WTC11 (cell line): Measurements from ENCODE around the gene IL36B. TPM values are rescaled to one million over a fixed set of nuclear protein-coding genes. Genes with fewer than 3 reads are reported as not detected.

Experiments used
- ATAC-seq: fragments of 200-7000 bp; cut with Tn5 transposase; 2 replicates; pipeline ENCODE4 v1.10.0; 2021; ENCODE audit warnings: mild to moderate bottlenecking, moderate library complexity
- CTCF ChIA-PET: fragments of 300-600 bp; sonication (Branson Sonifier 250); formaldehyde crosslinking; loops from one replicate; lab custom pipeline; 2021; ENCODE audit warnings: antibody characterized with exemption; lab: Charles Lee
- POLR2A ChIA-PET: fragments of 350-600 bp; sonication (Branson Sonifier 250); formaldehyde crosslinking; loops from one replicate; lab custom pipeline; 2021; ENCODE audit warnings: antibody characterized with exemption; lab: Charles Lee
- DNase-seq: peaks from one replicate; pipeline ENCODE4 v3.0.0; 2021; ENCODE audit warnings: low spot score
- H3K27ac Mint-ChIP-seq: 2 replicates; pipeline ENCODE4 v1.8.0; 2021; ENCODE audit warnings: mixed read lengths
- H3K27me3 Mint-ChIP-seq: 2 replicates; pipeline ENCODE4 v1.8.0; 2021; ENCODE audit warnings: low read depth, mild to moderate bottlenecking, moderate library complexity, mixed read lengths
- H3K36me3 Mint-ChIP-seq: 2 replicates; pipeline ENCODE4 v1.8.0; 2021; ENCODE audit warnings: mixed read lengths
- H3K4me1 Mint-ChIP-seq: 2 replicates; pipeline ENCODE4 v1.8.0; 2022; ENCODE audit warnings: mixed read lengths
- H3K4me3 Mint-ChIP-seq: 2 replicates; pipeline ENCODE4 v1.8.0; 2021; ENCODE audit warnings: mild to moderate bottlenecking, moderate library complexity, mixed read lengths
- H3K9me3 Mint-ChIP-seq: 2 replicates; pipeline ENCODE4 v1.8.0; 2021; ENCODE audit warnings: mixed read lengths
- AR ChIP-seq: fragments of 250-450 bp; sonication (Bioruptor Pico); IDR thresholded peaks from 2 replicates; pipeline ENCODE4 v1.9.0; 2021; ENCODE audit warnings: mild to moderate bottlenecking
- CTCF ChIP-seq: fragments of 200-600 bp; IDR thresholded peaks from 2 replicates; pipeline ENCODE4 v1.8.0; 2022; ENCODE audit warnings: antibody characterized with exemption
- E2F1 ChIP-seq: sonication (generic); formaldehyde crosslinking; IDR thresholded peaks from 2 replicates; pipeline ENCODE4 v1.8.0; 2022; ENCODE audit warnings: mild to moderate bottlenecking, missing genetic modification reagents
- EMX1 ChIP-seq: fragments of 250-450 bp; sonication (Bioruptor Pico); IDR thresholded peaks from 2 replicates; pipeline ENCODE4 v1.8.0; 2021; ENCODE audit warnings: mild to moderate bottlenecking
- ESRRA ChIP-seq: sonication (generic); formaldehyde crosslinking; IDR thresholded peaks from 2 replicates; pipeline ENCODE4 v1.8.1; 2022; ENCODE audit warnings: mild to moderate bottlenecking, missing genetic modification reagents, borderline replicate concordance
- FOXP1 ChIP-seq: sonication (generic); formaldehyde crosslinking; IDR thresholded peaks from 2 replicates; pipeline ENCODE4 v1.8.0; 2022; ENCODE audit warnings: missing genetic modification reagents, mild to moderate bottlenecking, moderate library complexity, borderline replicate concordance
- GABPB1 ChIP-seq: sonication (generic); formaldehyde crosslinking; IDR thresholded peaks from 2 replicates; pipeline ENCODE4 v1.8.1; 2023; ENCODE audit warnings: mild to moderate bottlenecking, missing genetic modification reagents
- HMGXB4 ChIP-seq: sonication (generic); formaldehyde crosslinking; IDR thresholded peaks from 2 replicates; pipeline ENCODE4 v1.8.1; 2023; ENCODE audit warnings: mild to moderate bottlenecking, moderate library complexity, missing genetic modification reagents
- NFE2L1 ChIP-seq: sonication (generic); formaldehyde crosslinking; IDR thresholded peaks from 2 replicates; pipeline ENCODE4 v1.8.1; 2023; ENCODE audit warnings: missing genetic modification reagents
- PRDM15 ChIP-seq: sonication (generic); formaldehyde crosslinking; IDR thresholded peaks from 2 replicates; pipeline ENCODE4 v1.8.0; 2022; ENCODE audit warnings: missing genetic modification reagents
- RELA ChIP-seq: sonication (generic); formaldehyde crosslinking; IDR thresholded peaks from 2 replicates; pipeline ENCODE4 v1.8.1; 2022; ENCODE audit warnings: missing genetic modification reagents, mild to moderate bottlenecking, borderline replicate concordance
- RORB ChIP-seq: fragments of 250-450 bp; sonication (Bioruptor Pico); IDR thresholded peaks from 2 replicates; pipeline ENCODE4 v1.9.0; 2021; ENCODE audit warnings: mild to moderate bottlenecking
- STAT6 ChIP-seq: sonication (generic); formaldehyde crosslinking; conservative IDR thresholded peaks from 2 replicates; pipeline ENCODE4 v1.8.1; 2023; ENCODE audit warnings: mild to moderate bottlenecking, low read depth, missing genetic modification reagents, moderate library complexity
- TEAD4 ChIP-seq: sonication (generic); formaldehyde crosslinking; IDR thresholded peaks from 2 replicates; pipeline ENCODE4 v1.8.0; 2022; ENCODE audit warnings: mild to moderate bottlenecking, missing genetic modification reagents
- ZNF263 ChIP-seq: sonication (generic); formaldehyde crosslinking; IDR thresholded peaks from 2 replicates; pipeline ENCODE4 v1.8.1; 2022; ENCODE audit warnings: low read depth, mild to moderate bottlenecking, moderate library complexity, missing genetic modification reagents
- ZNF396 ChIP-seq: fragments of 250-450 bp; sonication (Bioruptor Pico); IDR thresholded peaks from 2 replicates; pipeline ENCODE4 v1.8.0; 2021; ENCODE audit warnings: mild to moderate bottlenecking, moderate library complexity, borderline replicate concordance
- ZNF512 ChIP-seq: sonication (generic); formaldehyde crosslinking; IDR thresholded peaks from 2 replicates; pipeline ENCODE4 v1.8.1; 2022; ENCODE audit warnings: missing genetic modification reagents, borderline replicate concordance
- ZNF532 ChIP-seq: fragments of 250-450 bp; sonication (Bioruptor Pico); IDR thresholded peaks from 2 replicates; pipeline ENCODE4 v1.9.0; 2021; ENCODE audit warnings: mild to moderate bottlenecking, borderline replicate concordance
- total RNA-seq: library from RNA; stranded (reverse); gene quantifications from 3 replicates; pipeline ENCODE4 v1.2.3, GENCODE V29; 2021

The IL36B gene
- total RNA-seq, 1 experiment from 2014 or later: not detected

- ChIA-PET POLR2A (no interaction called here), CTCF (no interaction called here)
- DNase-seq (no peak), ATAC-seq (no peak)
- Mint-ChIP-seq H3K9me3 (peaks cover 39% of the 10 kb centered on the region), H3K36me3 (no peaks in the 10 kb centered on the region; the same call in 1 of the 2 replicates), H3K4me3 (no peak overlapping the region), H3K27ac (no peak overlapping the region), H3K27me3 (peaks cover 42% of the 10 kb centered on the region), H3K4me1 (no peaks in the 10 kb centered on the region)
- TF ChIP-seq HMGXB4 (CRISPR knock-in tag) (no peak), STAT6 (CRISPR knock-in tag) (no peak), PRDM15 (CRISPR knock-in tag) (no peak), ZNF532 (CRISPR knock-in tag) (no peak), GABPB1 (no peak), ESRRA (CRISPR knock-in tag) (no peak), ZNF396 (CRISPR knock-in tag) (no peak), E2F1 (no peak), CTCF (no peak), EMX1 (CRISPR knock-in tag) (no peak), TEAD4 (CRISPR knock-in tag) (no peak), NFE2L1 (CRISPR knock-in tag) (no peak), RELA (no peak), FOXP1 (no peak), ZNF263 (no peak), ZNF512 (CRISPR knock-in tag) (no peak), RORB (no peak), AR (no peak)
Measured at GRCh38 chr2:113013336-113013661, 39.4 kb downstream of the IL36B start.
